ENCODE measurements around the gene PDS5B. TPM values are rescaled to one million over a fixed set of nuclear protein-coding genes. Genes with fewer than 3 reads are reported as not detected.
A peak's percentile ranks its signal among the peaks of the same experiment; 100 is the strongest.

Gene PDS5B
- total RNA-seq, 1 experiment from 2014 or later: 44.3 TPM

DNA sequence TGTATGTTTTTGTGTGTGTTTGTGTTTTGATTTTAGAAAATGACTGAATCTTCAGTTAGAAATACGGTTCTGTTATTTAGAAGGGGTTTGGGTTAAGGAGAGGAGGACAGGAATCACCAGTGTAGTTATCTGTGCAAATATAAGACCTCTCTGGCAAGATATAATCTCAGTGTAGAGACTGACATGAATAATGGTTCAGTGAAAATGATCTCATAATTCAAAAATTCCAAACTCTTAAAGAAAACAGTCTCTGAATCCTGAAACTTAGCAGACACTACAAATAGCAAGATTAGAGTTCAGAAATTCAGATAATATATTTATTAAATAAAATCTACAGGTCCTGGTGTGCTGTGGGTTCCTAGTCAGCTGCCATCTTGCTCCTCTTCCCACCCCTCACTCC, 73.5 kb downstream of the PDS5B start:
- H3K4me1 Mint-ChIP-seq: no peaks in the 10 kb centered on the region
- peaks cover 28% of the 10 kb centered on the region for H3K36me3 Mint-ChIP-seq
- no peak for DNase-seq (ENCODE audit: low spot score)
- CTCF ChIA-PET: interaction anchor here (0.9 to 2.2 kb wide), 6 partner anchors 9 to 79 kb away, joined by 3 to 10 read pairs (median 6); no protein-coding TSS in a partner anchor
- H3K4me3 Mint-ChIP-seq: no peak overlapping the region
- no peak for TF ChIP-seq ZNF423 (CRISPR knock-in tag; IDR thresholded peaks at IDR 0.05)
- no peak for TF ChIP-seq GABPB1 (CRISPR knock-in tag; IDR thresholded peaks at IDR 0.05)
- no peak for TF ChIP-seq MLX (CRISPR knock-in tag; IDR thresholded peaks at IDR 0.05)
- no peak for TF ChIP-seq NR1H2 (CRISPR knock-in tag; IDR thresholded peaks at IDR 0.05)
- no peak for TF ChIP-seq ESRRA (CRISPR knock-in tag; IDR thresholded peaks at IDR 0.05; ENCODE audit: borderline replicate concordance)
- TF ChIP-seq IRF2 (CRISPR knock-in tag; IDR thresholded peaks at IDR 0.05; ENCODE audit: borderline replicate concordance, low read depth): no peak
- no peak for TF ChIP-seq ZNF263 (CRISPR knock-in tag; IDR thresholded peaks at IDR 0.05; ENCODE audit: low read depth)
- TF ChIP-seq FOXP1 (CRISPR knock-in tag; IDR thresholded peaks at IDR 0.05; ENCODE audit: borderline replicate concordance): no peak
- no peak for TF ChIP-seq ZNF219 (CRISPR knock-in tag; IDR thresholded peaks at IDR 0.05; ENCODE audit: borderline replicate concordance)
- no peak for TF ChIP-seq RORB (CRISPR knock-in tag; IDR thresholded peaks at IDR 0.05)
- TF ChIP-seq AFF4 (CRISPR knock-in tag; IDR thresholded peaks at IDR 0.05; ENCODE audit: borderline replicate concordance): no peak
- no peak for TF ChIP-seq TEAD4 (CRISPR knock-in tag; IDR thresholded peaks at IDR 0.05)
- TF ChIP-seq, protein P1, sequence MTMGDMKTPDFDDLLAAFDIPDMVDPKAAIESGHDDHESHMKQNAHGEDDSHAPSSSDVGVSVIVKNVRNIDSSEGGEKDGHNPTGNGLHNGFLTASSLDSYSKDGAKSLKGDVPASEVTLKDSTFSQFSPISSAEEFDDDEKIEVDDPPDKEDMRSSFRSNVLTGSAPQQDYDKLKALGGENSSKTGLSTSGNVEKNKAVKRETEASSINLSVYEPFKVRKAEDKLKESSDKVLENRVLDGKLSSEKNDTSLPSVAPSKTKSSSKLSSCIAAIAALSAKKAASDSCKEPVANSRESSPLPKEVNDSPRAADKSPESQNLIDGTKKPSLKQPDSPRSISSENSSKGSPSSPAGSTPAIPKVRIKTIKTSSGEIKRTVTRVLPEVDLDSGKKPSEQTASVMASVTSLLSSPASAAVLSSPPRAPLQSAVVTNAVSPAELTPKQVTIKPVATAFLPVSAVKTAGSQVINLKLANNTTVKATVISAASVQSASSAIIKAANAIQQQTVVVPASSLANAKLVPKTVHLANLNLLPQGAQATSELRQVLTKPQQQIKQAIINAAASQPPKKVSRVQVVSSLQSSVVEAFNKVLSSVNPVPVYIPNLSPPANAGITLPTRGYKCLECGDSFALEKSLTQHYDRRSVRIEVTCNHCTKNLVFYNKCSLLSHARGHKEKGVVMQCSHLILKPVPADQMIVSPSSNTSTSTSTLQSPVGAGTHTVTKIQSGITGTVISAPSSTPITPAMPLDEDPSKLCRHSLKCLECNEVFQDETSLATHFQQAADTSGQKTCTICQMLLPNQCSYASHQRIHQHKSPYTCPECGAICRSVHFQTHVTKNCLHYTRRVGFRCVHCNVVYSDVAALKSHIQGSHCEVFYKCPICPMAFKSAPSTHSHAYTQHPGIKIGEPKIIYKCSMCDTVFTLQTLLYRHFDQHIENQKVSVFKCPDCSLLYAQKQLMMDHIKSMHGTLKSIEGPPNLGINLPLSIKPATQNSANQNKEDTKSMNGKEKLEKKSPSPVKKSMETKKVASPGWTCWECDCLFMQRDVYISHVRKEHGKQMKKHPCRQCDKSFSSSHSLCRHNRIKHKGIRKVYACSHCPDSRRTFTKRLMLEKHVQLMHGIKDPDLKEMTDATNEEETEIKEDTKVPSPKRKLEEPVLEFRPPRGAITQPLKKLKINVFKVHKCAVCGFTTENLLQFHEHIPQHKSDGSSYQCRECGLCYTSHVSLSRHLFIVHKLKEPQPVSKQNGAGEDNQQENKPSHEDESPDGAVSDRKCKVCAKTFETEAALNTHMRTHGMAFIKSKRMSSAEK (CRISPR knock-in tag; IDR thresholded peaks at IDR 0.05; ENCODE audit: borderline replicate concordance): no peak
- no peak for TF ChIP-seq MYBL2 (CRISPR knock-in tag; IDR thresholded peaks at IDR 0.05)
- ATAC-seq: no peak
- no peak overlapping the region for H3K27ac Mint-ChIP-seq
- POLR2A ChIA-PET: no interaction called here
- H3K9me3 Mint-ChIP-seq: peaks cover 26% of the 10 kb centered on the region
- no peaks in the 10 kb centered on the region for H3K27me3 Mint-ChIP-seq (ENCODE audit: low read depth)

- no peak overlapping the region for H3K4me3 Mint-ChIP-seq
- peaks cover 24% of the 10 kb centered on the region for H3K36me3 Mint-ChIP-seq
- no peak for ATAC-seq
- TF ChIP-seq MLX (CRISPR knock-in tag; IDR thresholded peaks at IDR 0.05): no peak
- TF ChIP-seq, protein P1 (CRISPR knock-in tag; IDR thresholded peaks at IDR 0.05; ENCODE audit: borderline replicate concordance): no peak
- no peak for TF ChIP-seq OVOL2 (CRISPR knock-in tag; IDR thresholded peaks at IDR 0.05; ENCODE audit: borderline replicate concordance)
- TF ChIP-seq NFYB (CRISPR knock-in tag; conservative IDR thresholded peaks at IDR 0.05; ENCODE audit: low read depth): no peak
- TF ChIP-seq, protein P2, sequence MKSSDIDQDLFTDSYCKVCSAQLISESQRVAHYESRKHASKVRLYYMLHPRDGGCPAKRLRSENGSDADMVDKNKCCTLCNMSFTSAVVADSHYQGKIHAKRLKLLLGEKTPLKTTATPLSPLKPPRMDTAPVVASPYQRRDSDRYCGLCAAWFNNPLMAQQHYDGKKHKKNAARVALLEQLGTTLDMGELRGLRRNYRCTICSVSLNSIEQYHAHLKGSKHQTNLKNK (CRISPR knock-in tag; IDR thresholded peaks at IDR 0.05): no peak
- no peak for TF ChIP-seq ZNF138 (CRISPR knock-in tag; conservative IDR thresholded peaks at IDR 0.05)
- TF ChIP-seq MYBL2 (CRISPR knock-in tag; IDR thresholded peaks at IDR 0.05): no peak
- TF ChIP-seq ELF4 (CRISPR knock-in tag; IDR thresholded peaks at IDR 0.05; ENCODE audit: low read depth): no peak
- no peak for TF ChIP-seq ESRRA (CRISPR knock-in tag; IDR thresholded peaks at IDR 0.05; ENCODE audit: borderline replicate concordance)
- TF ChIP-seq ZNF219 (CRISPR knock-in tag; IDR thresholded peaks at IDR 0.05; ENCODE audit: borderline replicate concordance): no peak
- TF ChIP-seq, protein P3, sequence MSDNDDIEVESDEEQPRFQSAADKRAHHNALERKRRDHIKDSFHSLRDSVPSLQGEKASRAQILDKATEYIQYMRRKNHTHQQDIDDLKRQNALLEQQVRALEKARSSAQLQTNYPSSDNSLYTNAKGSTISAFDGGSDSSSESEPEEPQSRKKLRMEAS (CRISPR knock-in tag; IDR thresholded peaks at IDR 0.05): no peak
Measured at GRCh38 chr13:32660227-32660626, 74.0 kb downstream of the PDS5B start.

More at GRCh38 chr13:32660227-32660626, 74.0 kb downstream of the PDS5B start:
- ChIA-PET POLR2A (no interaction called here), CTCF (interaction anchor here (0.9 to 2.2 kb wide), 7 partner anchors 9 to 79 kb away, joined by 3 to 10 read pairs (median 3); partner anchors contain the start of gene PDS5B)
- DNase-seq (ENCODE audit: low spot score): no peak
- Mint-ChIP-seq H3K9me3 (peaks cover 21% of the 10 kb centered on the region), H3K4me1 (no peaks in the 10 kb centered on the region), H3K27me3 (ENCODE audit: low read depth) (no peaks in the 10 kb centered on the region), H3K27ac (peak overlapping the region; percentile 8; the same call in 1 of the 2 replicates)
